22Rv1 (cell line): ENCODE results near the gene TESK2.

Source experiments
- H3K27ac ChIP-seq: fragments of 450-650 bp; 2 replicates; pipeline ENCODE4 v1.5.1; 2017
- ZFX ChIP-seq: fragments of 450-650 bp; IDR thresholded peaks from 2 replicates; pipeline ENCODE4 v1.6.1; 2017; ENCODE audit warnings: antibody characterized with exemption, borderline replicate concordance
- TF ChIP-seq, protein P1 (sequence below): fragments of 450-650 bp; IDR thresholded peaks from 2 replicates; pipeline ENCODE4 v1.5.1; 2017; ENCODE audit warnings: mild to moderate bottlenecking

Gene TESK2

DNA sequence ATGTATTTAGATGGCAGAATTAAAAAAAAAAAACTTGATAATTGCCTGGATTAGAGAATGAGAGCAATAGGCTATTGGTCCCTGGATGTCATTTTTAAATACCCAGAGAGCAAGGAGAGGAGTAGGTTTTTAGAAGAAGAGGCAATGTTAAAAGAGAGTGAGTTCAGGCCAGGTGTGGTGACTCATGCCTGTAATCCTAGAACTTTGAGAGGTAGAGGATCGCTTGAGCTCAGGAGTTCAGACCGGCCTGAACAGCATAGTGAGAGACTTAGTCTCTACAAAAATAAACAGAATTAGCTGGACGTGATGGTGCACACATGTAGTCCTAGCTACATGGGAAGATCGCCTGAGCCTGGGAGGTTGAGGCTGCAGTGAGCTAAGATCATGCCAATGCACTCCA, 134.8 kb downstream of the TESK2 start:
- TF ChIP-seq, protein P1, sequence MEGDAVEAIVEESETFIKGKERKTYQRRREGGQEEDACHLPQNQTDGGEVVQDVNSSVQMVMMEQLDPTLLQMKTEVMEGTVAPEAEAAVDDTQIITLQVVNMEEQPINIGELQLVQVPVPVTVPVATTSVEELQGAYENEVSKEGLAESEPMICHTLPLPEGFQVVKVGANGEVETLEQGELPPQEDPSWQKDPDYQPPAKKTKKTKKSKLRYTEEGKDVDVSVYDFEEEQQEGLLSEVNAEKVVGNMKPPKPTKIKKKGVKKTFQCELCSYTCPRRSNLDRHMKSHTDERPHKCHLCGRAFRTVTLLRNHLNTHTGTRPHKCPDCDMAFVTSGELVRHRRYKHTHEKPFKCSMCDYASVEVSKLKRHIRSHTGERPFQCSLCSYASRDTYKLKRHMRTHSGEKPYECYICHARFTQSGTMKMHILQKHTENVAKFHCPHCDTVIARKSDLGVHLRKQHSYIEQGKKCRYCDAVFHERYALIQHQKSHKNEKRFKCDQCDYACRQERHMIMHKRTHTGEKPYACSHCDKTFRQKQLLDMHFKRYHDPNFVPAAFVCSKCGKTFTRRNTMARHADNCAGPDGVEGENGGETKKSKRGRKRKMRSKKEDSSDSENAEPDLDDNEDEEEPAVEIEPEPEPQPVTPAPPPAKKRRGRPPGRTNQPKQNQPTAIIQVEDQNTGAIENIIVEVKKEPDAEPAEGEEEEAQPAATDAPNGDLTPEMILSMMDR, result no peak
- no peak for TF ChIP-seq ZFX
- no peak overlapping the region for H3K27ac ChIP-seq

DNA sequence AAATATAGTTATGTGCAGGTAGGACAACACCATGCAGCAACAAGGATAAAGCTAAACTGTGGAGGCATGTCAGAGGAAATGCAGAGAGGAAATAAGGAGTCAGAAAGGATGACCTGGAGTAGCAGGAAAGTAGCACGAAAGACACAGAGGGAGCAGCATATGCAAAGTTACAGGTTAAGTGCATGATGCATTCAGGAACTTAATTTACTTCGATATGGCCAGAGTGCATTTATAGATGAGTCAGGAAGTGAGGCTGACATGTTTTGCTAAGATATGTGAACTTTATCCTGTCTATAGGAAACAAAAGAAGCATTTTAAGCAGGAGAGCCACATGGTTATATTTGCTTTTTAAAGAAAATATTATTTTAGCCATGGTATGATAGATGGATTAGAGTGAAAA, 135.3 kb downstream of the TESK2 start:
- H3K27ac ChIP-seq, result no peak overlapping the region
- TF ChIP-seq, protein P1, result no peak
- no peak for TF ChIP-seq ZFX

DNA sequence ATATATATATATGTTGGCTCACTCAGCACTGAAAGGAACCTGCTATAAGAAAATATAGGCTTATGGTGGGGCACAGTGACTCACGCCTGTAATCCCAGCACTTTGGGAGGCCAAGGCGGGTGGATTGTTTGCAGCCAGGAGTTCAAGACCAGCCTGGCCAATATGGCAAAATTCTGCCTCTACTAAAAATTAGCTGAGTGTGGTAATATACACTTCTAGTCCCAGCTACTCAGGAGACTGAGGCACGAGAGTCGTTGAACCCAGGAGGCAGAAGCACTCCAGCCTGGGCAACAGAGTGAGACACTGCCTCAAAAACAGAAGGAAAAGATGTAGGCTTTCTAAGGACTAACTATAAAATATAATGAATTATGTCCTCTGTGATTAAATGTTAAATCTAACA, 136.1 kb downstream of the TESK2 start:
- TF ChIP-seq, protein P1, result no peak

DNA sequence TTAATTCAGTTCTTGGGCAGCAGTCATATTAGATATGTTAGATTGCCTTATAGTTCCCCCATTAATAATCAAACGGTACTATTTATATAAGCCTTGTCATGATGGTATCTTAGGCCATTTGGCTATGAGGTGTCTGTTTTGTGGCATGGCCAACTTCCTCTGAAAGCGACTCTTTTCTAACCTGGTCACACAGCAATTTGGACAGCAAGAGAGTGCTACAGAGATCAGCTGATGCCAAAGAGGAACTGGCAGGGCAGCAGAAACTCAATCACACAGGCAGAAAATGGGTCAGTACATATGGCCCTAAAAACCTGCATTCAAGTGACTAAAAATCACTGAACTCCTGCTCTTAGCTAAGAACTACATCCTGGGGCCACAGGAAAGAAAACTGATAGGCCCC, 137.3 kb downstream of the TESK2 start:
- H3K27ac ChIP-seq, result no peak overlapping the region
- no peak for TF ChIP-seq ZFX
- TF ChIP-seq, protein P1, result no peak

More for the DNA sequence above, 136.1 kb downstream of the TESK2 start:
- H3K27ac ChIP-seq, result no peak overlapping the region

DNA sequence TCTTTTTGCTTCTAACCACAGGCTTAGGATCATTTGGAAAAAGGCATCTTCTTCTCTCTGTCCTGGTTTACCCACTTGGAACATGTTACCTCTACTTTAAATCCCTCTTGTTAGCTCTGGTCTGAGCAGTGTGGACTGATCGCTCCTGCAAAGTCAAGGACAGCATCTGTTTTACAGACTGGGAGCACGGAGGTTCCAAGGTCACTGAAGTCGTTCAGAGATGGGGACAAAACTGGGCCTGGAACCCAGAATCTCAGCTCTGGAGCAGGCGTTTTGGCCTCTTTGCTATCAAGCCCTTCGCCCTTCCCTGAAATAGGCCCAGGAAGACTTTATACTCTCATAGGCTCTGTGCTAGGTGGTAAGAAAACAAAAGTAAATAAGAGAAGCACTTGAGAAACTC, 139.5 kb downstream of the TESK2 start:
- no peak for TF ChIP-seq ZFX
- TF ChIP-seq, protein P1, result no peak
- H3K27ac ChIP-seq, result no peak overlapping the region

DNA sequence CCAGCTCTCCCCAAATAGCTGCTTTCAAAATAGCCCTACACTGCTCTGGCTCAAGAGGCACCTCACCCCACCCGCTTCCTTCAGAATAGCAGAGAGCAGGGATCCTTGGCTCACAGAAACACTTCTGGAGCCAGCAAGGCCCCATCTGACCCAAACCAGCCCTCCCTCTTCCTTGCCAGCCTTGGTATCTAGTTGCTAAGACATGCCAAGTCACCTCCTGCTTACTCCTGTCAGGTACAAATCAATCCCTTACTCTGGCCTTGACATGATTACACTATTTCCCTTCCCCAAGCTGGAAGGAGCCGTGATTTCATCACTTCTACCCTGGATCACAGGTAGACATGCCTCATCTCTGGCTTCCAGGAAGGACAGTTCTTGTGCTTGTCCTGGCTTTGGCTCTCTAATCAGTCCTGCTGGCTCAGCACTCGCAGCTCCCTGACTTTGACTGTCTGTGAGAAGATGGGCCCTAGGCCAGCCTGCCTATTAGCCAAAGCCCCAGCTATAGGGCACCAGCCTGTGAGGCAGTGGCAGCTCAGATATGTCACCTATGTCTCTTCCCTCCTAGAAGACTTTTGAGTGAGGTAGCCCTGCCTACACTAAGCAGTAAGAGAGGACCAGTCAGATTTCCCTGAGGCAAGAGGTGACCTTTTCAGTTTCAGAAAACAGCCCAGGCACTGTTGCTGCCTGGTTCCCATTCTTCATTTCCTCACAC, 141.8 kb downstream of the TESK2 start:
- TF ChIP-seq, protein P1, result no peak
- no peak for TF ChIP-seq ZFX
- peak overlapping the region; percentile 78 for H3K27ac ChIP-seq

DNA sequence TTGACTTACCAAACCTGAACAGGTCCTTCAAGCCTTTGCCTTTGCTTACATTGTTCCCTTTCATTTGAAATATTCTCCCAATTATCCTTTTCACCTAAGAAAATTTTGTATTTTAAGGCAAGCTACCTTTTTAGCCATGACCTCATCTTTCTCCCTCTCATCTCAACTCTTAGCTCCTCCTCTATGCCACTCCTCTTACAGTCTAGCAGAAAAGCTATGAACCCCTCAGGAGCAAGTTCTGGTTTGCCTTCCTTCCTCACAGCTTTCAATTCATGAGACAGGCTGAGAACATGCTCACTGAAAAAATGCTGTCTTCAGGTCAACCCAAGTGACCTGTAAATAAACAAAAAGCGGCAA, 142.4 kb downstream of the TESK2 start:
- TF ChIP-seq, protein P1, result no peak
- TF ChIP-seq ZFX, result no peak
- H3K27ac ChIP-seq, result peak overlapping the region; percentile 78
